ENCODE results near the gene BTBD7.
A peak's percentile ranks its signal among the peaks of the same experiment; 100 is the strongest.
"Not testable (repeated sequence)": the region's sequence is repeated elsewhere in the genome, so short reads cannot be mapped to it uniquely, and the experiment has no call there.

Gene BTBD7, protein sequence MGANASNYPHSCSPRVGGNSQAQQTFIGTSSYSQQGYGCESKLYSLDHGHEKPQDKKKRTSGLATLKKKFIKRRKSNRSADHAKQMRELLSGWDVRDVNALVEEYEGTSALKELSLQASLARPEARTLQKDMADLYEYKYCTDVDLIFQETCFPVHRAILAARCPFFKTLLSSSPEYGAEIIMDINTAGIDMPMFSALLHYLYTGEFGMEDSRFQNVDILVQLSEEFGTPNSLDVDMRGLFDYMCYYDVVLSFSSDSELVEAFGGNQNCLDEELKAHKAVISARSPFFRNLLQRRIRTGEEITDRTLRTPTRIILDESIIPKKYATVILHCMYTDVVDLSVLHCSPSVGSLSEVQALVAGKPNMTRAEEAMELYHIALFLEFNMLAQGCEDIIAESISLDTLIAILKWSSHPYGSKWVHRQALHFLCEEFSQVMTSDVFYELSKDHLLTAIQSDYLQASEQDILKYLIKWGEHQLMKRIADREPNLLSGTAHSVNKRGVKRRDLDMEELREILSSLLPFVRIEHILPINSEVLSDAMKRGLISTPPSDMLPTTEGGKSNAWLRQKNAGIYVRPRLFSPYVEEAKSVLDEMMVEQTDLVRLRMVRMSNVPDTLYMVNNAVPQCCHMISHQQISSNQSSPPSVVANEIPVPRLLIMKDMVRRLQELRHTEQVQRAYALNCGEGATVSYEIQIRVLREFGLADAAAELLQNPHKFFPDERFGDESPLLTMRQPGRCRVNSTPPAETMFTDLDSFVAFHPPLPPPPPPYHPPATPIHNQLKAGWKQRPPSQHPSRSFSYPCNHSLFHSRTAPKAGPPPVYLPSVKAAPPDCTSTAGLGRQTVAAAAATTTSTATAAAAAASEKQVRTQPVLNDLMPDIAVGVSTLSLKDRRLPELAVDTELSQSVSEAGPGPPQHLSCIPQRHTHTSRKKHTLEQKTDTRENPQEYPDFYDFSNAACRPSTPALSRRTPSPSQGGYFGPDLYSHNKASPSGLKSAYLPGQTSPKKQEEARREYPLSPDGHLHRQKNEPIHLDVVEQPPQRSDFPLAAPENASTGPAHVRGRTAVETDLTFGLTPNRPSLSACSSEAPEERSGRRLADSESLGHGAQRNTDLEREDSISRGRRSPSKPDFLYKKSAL

DNA sequence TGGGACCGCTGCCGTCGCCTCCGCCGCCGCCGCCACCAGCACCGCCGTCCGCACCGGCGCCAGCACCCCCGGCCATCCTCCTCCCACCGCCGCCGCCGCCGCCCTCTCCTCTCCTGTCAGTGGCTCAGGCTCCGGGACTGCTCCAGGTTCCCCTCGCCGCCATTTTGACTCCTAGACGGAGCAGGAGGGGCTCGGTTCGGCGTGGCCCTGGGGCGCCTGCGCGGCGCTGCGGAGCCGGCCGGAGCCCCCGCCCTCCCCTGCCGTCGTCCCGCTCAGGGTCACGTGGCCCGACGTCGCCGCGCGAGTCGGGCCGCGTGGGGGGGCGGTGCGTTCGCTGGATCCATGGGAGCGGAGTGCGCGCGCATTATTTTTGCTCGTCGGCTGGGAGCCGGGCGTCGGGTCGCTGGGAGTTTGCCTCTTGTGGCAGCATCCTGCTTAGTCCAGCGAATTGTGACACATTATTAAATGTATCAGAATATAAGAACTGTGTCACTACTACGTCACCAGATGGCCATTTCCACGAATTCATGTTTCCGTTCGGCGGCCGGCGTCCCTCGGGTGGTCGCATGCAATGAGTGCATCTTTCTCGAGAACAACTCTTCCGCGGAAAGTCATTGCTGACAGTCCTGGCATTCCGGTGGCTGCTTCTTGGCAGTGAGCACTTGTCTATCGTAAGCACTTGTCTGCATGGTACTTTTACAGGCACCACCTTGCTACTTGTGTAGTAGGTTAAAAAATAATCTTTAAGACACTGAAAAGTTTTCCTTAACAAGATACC, at the start of gene BTBD7:
BTBD7 (minus strand) TSS at position 184 of the 778 bp plus-strand sequence. CDS start 36,985 bp downstream, outside the sequence.
- DNase-seq: peak; percentile 95

DNA sequence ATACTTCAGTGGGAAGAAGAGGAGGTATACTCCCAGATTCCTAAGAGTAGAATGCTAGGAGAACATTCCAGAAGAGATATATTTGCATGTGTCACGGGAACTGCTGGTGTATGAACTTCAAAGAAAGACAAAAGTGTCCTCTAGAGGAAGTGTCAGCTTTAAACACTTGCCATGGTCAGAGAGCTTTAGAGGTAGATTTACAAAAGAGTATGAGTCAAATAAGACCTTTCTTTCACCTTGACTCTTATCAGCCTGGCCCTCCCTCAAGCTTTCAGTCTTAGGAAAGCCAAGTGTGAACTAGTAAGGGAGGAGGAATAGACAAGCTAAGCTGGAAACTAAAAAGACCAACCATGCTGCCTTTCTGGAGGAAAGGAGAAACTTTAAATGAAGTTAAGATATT, 48.8 kb upstream of the BTBD7 start:
- no peak for DNase-seq

DNA sequence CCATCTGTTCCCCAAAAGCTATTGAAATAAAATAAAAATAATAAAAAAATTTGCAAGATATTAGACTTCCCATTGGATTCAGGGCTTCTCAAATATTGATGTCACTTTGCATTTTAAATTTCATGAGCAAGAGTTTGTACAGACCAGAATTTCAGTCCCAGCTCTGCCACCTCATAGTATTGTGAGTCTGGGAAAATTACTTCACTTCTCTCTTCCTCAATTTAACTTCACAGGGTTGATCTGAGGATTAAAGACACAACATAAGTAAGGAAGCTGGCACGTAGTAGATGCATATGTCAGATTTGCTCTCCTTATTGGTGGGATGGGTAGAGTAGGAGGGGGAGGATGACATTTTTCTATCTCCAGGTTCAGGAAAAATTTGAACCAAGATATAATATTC, 47.0 kb upstream of the BTBD7 start:
- DNase-seq: no peak

DNA sequence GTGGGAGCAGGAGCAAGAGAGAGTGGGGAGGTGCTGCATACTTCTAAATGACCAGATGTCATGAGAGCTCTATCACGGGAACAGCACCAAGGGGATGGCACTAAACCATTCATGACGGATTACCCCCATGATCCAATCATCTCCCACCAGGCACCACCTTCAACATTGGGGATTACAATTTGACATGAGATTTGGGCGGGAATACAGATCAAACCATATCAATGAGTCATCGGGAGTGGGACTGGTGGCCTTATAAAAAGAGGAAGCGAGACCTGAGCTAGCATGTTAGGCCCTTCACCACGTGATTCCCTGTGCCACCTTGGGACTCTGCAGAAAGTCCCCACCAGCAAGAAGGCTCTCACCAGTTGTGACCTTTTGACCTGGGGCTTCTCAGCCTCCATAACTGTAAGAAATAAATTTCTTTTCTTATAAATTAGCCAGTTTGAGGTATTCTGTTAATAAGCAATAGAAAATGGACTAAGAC, 42.9 kb upstream of the BTBD7 start:
- DNase-seq: no peak

DNA sequence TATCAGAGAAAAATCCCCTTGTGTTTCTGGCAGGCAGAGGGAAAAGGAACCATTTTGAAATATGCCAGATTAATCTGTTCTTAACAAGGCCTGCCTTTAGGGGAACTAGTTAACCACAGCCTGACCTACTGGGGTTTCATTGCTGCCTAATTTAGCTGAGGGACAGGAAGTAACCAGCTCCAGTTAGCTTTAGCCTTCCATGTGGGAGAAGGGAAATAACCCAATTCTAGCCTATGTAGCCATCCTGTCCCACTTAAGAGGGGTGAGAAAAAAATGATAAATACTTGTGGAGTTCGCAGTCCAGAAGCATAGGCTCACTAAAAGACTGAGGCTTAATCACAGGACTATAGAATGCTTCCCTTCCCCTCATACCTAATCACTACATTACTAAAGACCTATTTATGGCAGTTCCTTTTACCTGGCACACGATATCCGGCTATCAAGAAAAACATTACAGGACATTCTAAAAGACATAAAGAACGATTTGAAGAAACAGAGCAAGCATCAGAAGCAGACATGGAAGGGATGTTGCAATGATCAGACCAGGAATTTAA, 37.0 kb upstream of the BTBD7 start:
- DNase-seq: no peak

DNA sequence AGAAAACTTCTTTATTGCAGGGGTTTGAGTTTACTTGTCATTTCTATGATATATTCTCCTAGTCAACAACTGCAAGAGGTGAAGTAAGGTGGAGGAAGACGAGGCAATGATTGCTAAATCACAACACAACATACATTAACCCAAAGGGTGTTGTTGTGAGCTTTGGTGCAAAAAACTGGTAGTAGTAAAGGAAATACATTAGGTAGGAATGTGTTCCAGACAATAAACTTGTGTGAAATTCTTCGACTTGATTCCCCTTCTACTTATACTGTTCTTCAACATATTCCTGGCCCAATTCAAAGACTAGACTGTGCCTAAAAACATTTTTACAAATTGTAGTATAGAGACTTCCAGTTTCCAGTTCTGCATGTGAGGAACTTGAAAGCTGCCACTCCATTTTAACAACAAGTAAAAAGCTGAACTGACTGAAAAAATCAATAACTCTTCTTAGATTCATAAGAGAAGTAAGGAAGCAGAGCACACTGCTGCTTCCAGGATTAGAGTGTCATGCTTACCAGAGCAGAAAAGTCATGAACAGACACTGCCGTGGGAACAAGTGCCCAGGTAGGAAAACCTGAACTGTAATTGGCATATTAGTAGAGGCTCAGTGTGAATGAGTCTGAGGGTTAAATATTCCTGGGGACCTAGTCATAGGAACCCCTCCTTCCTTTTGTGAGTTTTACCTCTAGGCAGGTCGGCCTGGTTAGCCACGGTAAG, 36.3 kb upstream of the BTBD7 start:
- DNase-seq: no peak

DNA sequence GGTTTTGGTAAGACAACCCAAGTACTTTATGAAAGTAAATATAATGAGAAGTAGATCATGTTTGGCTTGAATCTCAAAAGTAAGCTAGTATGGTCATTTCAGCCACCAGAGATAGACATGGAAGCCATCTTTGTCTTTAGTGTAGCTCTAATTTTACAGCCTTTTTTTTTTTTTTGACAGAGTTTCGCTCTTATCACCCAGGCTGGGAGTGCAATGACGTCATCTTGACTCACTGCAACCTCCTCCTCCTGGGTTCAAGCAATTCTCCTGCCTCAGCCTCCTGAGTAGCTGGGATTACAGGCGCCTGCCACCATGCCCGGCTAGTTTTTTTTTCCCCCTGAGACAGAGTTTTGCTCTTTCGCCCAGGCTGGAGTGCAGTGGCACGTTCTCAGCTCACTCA, 22.0 kb upstream of the BTBD7 start:
- not testable (repeated sequence) for DNase-seq

DNA sequence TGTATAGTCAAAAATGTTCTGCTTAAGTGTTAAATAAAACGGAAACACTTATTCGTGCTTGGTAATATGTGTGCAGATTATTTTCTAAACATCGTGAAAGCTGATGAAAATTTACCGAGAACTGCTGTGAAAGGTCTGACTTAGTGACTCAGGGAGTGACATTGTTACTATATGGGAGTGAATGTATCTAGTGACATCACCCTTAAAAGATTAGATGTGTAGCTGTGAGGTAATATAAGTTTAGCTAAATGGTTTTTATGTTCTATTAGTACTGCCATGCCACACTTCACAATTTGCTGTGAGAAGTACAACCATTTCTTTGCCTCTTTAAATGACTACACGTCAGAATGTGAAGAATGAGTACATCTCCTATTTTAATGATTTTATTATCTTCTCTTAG, 15.5 kb upstream of the BTBD7 start:
- DNase-seq: no peak

DNA sequence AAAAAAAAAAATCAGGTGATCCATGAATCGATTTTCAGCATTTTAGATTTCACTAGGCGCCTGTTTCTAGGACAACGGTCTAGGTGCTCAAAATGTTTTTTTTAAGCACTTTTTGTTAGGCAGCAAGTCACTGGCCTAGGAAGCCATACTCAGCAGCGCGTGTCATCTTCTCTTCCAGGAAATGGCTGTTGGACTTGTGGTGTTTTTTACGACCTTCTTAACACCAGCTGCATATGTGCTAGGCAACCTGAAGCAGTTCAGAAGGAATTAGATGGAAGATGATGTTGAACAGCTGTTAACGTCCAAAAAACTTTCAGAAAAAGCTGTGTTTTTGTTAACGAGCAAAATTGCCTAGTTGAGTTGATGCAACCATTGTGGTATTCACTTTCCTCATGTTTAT, 15.0 kb upstream of the BTBD7 start:
- DNase-seq: no peak

DNA sequence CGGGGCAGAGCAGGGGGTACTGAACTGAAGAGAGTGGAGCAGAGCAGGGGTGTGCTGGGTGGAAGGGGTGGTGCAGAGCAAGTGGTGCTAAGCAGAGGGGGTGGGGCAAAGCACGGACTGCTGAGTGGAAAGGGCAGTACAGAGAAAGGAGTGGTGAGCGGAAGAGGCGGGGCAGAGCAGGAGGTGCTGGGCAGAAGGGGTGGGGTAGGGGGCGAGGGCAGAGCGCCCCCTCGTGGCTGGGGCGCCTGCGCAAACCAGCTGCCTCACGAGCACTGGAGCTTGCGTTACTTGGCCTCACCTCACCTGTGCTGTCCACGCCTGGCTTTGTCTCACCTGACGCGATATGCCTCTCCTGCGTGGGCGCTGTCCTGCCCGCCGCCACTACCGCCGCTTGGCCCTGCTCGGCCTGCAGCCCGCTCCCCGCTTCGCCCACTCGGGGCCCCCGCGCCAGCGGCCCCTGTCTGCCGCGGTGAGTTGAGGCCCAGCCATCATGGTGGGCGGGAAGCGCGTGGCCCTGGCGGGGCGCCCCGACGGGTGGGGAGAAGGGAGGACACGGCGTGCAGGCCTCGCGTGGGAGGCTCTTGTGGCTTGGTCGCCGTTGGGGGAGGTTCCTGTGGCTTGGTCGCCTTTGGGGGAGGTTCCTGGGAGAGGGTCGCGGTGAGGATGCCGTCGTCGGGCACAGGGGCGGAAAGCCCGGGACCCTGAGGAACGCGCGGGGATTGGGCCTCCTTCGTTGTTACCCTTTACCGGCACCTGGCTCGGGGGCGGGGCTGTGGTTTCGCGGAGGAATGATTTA, 14.3 kb upstream of the BTBD7 start, which contains the start of gene COX8C:
COX8C (plus strand) TSS at position 257 of the 796 bp plus-strand sequence; CDS start at position 344, 87 bp downstream.
- DNase-seq: no peak

DNA sequence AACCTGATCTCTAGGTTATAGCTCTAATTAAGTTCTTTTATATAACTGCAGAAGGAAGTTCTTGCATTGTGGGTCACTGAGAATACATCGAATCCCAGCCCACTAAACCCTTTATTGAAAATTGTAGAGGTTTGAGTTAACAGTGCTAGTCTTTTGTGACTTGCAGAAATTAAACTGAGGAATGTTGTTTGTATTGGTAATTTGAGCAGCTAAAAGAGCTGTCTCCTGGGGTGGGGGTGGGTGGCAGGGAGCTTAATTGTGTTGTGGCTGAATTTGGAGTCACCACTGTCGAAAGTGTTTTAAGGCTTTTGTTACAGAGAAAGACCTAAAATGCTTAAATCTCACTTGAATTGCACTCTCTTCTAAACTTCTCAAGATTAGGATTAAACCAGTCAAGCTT, 11.0 kb upstream of the BTBD7 start:
- no peak for DNase-seq

DNA sequence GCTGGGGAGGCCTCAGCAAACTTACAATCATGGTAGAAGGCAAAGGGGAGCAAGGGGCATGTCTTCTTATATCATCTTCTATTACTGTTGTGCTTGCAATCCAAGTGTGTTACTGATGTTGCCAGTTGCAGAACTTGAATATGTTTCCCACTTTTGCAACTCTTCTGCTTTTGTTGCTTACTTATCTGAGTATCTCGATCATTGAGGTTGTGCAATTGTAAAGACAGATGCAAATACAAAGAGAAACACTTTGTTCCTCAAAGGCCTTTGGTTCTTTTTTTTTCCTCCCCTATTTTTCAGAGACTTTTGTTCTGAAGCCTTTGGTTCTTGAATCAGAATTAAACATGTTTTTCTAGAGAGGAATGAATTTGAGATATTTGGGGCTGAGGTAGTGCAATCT, 10.4 kb upstream of the BTBD7 start:
- DNase-seq: no peak

DNA sequence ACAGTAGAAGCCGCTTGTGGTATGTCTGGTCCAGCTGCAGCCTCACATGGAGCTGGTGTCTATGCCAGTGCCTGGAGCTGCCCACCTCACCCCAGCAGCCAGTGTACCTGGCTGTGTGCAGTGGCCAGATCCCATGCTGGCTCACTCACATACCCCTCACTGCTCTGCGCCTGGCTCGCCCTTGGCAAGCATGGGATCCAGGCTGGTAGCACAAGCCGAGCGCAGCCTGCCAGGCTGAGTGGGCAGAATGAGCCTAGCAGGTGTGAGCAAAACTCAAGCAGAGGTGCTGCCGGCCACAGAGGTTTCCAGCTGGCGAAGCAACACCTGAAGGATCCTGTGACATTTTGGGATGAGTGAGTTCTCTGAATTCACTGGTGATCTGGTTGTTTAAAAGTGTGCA, 5.0 kb upstream of the BTBD7 start:
- DNase-seq: no peak

DNA sequence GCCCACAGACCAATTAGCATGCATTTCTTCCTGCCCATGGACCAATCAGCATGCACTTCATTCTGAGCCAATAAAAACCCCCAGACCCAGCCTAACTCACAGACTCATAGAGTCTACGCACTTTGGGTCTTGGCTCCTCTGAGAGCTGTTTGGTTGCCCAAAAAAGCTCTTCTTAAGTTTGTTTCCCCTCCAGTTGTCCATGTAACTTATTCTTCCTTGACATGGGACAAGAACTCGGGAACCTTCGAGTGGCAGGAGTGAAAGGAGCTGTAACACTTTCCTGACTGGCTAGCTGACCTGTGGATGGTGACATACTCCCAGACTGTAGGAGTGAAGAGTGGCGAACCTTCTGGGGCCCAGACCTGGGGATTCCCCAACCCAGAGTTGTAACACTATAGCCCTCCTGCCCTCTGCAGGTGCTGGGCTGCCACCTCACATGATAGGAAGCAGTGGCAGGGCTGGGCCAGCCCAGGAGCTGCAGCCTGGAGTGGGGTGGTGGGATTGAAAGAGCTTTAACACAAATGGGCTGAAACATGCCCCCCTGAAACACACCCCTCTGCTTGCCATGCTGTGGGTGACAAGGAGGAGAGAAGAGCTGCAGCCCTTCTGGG, 4.4 kb upstream of the BTBD7 start:
- DNase-seq: peak; percentile 13

DNA sequence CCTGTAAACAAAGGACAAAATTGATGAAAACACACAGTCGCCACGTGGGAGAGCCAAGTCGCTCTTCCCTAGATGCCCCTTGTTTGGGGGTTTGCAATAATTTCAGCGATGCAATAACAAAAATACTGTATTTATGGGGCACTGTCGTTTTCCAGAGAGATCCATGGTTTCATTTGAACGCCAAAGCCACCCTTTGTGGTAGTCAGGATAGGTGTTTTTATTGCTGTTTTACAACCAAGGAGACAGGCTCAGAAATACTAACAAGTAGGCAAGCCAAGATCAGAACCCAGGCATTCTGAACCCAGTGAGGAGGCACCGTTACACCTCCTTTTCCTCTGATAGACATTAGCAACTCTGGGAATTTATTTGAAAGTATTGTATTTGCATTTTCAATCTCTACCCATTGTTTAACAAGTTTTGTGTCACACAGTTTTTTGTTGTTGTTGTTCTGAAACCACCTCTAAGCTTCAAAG, 831 bp upstream of the BTBD7 start:
- DNase-seq: no peak

DNA sequence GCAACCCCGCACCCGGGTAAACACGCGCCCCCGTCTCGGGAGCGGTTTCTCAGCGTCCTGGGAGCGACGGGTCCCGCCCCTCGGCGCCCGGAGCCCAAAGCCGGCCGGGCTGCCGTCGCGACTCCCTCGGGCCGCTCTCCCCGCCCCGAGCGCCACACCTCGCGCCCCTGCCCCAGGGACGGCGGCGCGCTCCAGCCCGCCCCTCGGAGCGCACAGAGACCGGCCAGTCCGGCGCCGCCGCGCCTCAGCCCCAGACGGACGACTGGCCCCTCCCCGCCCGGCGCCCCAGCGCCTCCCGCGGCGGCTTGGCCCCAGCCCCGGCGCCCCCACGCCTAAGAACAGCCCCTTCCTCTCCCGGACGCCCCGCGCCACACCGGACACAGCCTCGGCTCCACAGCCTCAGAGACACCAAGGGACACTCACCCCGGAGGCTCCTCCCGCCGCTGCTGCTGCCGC, 411 bp downstream of the BTBD7 start:
- DNase-seq: peak; percentile 46

DNA sequence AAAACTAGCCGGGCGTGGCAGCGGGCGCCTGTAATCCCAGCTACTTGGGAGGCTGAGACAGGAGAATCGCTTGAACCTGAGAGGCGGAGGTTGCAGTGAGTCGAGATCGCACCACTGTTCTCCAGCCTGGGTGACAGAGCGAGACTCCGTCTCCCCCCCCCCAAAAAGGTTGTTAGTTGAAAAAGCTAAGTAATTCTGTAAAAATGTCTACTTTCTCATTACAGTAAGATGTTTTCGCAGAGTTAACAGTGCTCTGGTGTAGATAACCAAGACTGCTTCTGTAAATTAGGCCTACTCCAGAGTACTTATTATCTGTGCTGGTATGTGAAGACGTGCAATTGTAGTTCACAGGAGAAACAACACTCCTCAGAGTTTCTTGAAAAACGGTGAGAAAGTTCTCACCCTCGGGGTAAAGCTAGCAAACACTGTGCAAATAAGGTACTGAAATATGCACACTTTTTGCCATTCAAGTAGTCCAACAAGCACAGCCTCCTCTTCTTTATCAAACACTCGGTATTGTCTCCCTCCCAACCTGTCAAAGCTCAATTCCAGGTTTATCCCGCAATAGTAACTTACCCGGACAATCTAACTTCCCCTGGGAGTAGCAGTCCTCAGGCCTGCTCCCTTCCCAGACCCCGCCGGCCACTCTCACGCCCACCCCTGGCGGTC, 974 bp downstream of the BTBD7 start:
- no peak for DNase-seq

DNA sequence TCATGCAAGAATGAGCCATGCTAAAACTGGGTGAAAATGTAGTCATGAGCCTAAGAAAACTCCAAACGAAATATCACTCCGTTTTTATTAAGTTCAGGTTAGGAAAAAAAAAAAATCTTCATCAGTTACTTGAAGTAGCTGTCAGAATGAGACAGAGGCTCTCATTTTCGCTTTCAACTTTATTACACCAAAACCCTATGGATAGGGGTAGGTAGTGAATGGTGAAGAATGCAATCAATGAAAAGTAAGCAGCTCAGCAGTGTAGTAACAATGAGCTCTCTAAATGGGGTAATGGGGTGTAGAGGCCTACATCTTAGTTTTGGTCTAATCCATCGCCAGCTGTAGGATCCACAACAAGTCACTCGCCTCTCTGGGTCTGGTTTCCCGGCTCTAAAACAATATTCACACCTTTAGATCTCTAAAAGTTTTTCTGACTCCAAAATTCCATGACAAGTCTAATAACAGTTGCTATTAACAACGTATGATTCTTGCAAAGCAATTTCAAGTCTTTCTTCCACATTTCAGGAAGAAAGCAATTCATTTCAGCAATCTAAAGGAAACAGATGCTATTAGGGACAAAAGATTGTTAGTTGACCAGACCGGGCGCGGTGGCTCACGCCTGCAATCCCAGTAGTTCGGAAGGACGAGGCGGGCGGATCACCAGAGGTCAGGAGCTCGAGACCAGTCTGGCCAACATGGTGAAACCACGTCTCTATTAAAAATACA, 1.7 kb downstream of the BTBD7 start:
- peak; percentile 43 for DNase-seq

DNA sequence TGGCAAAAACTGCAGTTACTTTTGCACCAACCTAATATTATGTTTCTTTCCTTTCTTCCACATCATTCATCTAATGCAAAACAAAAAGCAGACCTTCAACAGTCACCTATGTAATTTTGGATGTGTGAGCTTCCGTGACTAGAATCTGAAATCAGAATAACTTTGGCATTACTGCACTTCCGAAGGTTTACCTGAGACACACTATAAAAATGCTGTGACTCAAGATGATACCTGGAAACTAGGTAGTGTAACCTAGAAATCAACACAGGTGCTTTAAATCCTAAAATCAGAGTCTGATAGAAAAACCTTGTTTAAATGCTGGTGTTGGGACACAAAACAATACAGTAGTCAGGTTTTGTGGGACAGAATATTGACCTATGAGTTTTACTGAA, 2.2 kb downstream of the BTBD7 start:
- DNase-seq: no peak

Measured in activated CD4-positive, alpha-beta T cell treated with anti-CD3 and anti-CD28 coated beads, Interleukin-2, amount 50 U/mL, for 16 hours (primary cell).